Panc1 (cell line): ENCODE results near the gene TBC1D32. TPM values are rescaled to one million over a fixed set of nuclear protein-coding genes. Genes with fewer than 3 reads are reported as not detected.
"Not testable (repeated sequence)": the region's sequence is repeated elsewhere in the genome, so short reads cannot be mapped to it uniquely, and the experiment has no call there.

Source experiments
- ATAC-seq: fragments of 200-7000 bp; cut with Tn5 transposase; 2 replicates; pipeline ENCODE4 v1.9.1; 2020; ENCODE audit warnings: mild to moderate bottlenecking, moderate library complexity
- BruUV-seq: library from RNA; stranded (reverse); fragments of 400-500 nt; replicated peaks from 2 replicates; lab custom pipeline; 2021; lab: Mats Ljungman, UMichigan
- CTCF ChIA-PET: fragments of 300-600 bp; sonication (Branson Sonifier 250); formaldehyde crosslinking; loops from one replicate; lab custom pipeline; 2022; ENCODE audit warnings: antibody characterized with exemption; lab: Charles Lee
- POLR2A ChIA-PET: fragments of 300-600 bp; sonication (Branson Sonifier 250); formaldehyde crosslinking; loops from one replicate; lab custom pipeline; 2022; ENCODE audit warnings: antibody characterized with exemption; lab: Charles Lee
- DNase-seq: peaks from one replicate; pipeline ENCODE4 v3.0.0-alpha.2; 2010; ENCODE audit warnings: low read depth, low spot score
- H3K27ac ChIP-seq: 2 replicates; pipeline ENCODE4 v1.5.1; 2011; ENCODE audit warnings: mild to moderate bottlenecking, low read length, inconsistent platforms
- H3K27me3 ChIP-seq: fragments of 200-500 bp; sonication (Bioruptor generic); 2 replicates; pipeline ENCODE4 v1.6.0; 2014; ENCODE audit warnings: low read length, inconsistent platforms; ENCODE audit not compliant: control insufficient read depth, insufficient read depth
- H3K36me3 ChIP-seq: fragments of 200-500 bp; sonication (Bioruptor generic); 2 replicates; pipeline ENCODE4 v1.5.1; 2014; ENCODE audit warnings: inconsistent platforms, mild to moderate bottlenecking, low read length, moderate library complexity; ENCODE audit not compliant: control insufficient read depth, insufficient read depth
- H3K4me1 ChIP-seq: 2 replicates; pipeline ENCODE4 v1.5.1; 2011; ENCODE audit warnings: inconsistent platforms, mild to moderate bottlenecking, low read length, moderate library complexity; ENCODE audit not compliant: control insufficient read depth, insufficient read depth
- H3K4me3 ChIP-seq, 2 experiments: 2 replicates each; pipeline ENCODE4 v1.5.1; 2011 to 2012; ENCODE audit warnings: low read depth in 2 of 2, low read length in 2 of 2, mild to moderate bottlenecking in 2 of 2, inconsistent platforms in 1 of 2, moderate library complexity in 1 of 2
- H3K9me3 ChIP-seq: fragments of 200-500 bp; sonication (Bioruptor generic); 2 replicates; pipeline ENCODE4 v1.5.1; 2014; ENCODE audit warnings: low read depth, mild to moderate bottlenecking, inconsistent platforms, low read length, moderate library complexity; ENCODE audit not compliant: control insufficient read depth, insufficient read depth
- POLR2AphosphoS5 ChIP-seq: IDR thresholded peaks from 2 replicates; pipeline ENCODE4 v1.6.1; 2012; ENCODE audit warnings: mild to moderate bottlenecking, low read depth, low read length, moderate library complexity
- SIN3A ChIP-seq: IDR thresholded peaks from 2 replicates; pipeline ENCODE4 v1.6.1; 2012; ENCODE audit warnings: low read depth, mild to moderate bottlenecking, low read length, moderate library complexity, borderline replicate concordance; ENCODE audit not compliant: insufficient read depth
- TCF7L2 ChIP-seq: IDR thresholded peaks from 2 replicates; pipeline ENCODE4 v1.6.1; 2011; ENCODE audit warnings: mild to moderate bottlenecking, low read depth, low read length, inconsistent platforms
- in situ Hi-C: cut with HindIII; loops from 2 replicates; pipeline ENCODE4 v1.10.0; 2016; ENCODE audit warnings: low sequenced_read_pairs, low pct_unique_long_range_greater_than_20kb
- intact Hi-C: fragments of 100-400 bp; cut with micrococcal nuclease; formaldehyde crosslinking; loops from one replicate; pipeline ENCODE4 v1.10.0; 2022; ENCODE audit not compliant: unreplicated experiment
- total RNA-seq: library from RNA; stranded (reverse); gene quantifications from one replicate; pipeline ENCODE4 v1.2.1, GENCODE V29; 2021; ENCODE audit not compliant: unreplicated experiment
- TF ChIP-seq, protein P1 (sequence below), 2 experiments: IDR thresholded peaks; 2 replicates each; pipeline ENCODE4 v1.6.1; 2011 to 2012; ENCODE audit warnings: low read depth in 2 of 2, control low read depth in 1 of 2, low read length in 1 of 2, mild to moderate bottlenecking in 1 of 2, moderate library complexity in 1 of 2; ENCODE audit not compliant: insufficient read depth in 1 of 2
- TF ChIP-seq, protein P2 (sequence below): fragments of 450-650 bp; IDR thresholded peaks from 2 replicates; pipeline ENCODE4 v1.5.1; 2017; ENCODE audit warnings: mild to moderate bottlenecking

Gene TBC1D32
- total RNA-seq, 1 experiment from 2014 or later, result 15.8 TPM

DNA sequence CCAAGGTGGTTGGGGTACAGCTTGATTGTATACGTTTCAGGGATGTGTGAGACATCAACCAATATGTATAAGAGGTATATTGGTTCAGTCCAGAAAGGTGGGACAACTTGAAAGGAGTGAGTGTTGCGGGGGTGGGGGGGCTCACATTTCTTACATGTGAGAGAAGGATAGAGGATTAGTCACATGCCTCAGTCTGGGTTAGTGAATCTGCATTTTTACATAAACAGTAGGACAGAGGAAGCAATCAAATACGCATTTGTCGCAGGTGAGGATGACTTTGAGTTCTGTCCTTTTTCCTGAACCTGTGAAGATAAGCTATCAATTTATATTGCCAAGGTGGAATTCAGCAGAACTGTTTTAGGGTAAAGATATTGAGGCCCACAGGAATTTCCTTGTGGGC lies 42.1 kb upstream of the TBC1D32 start:
- no peak overlapping the region for H3K4me3 ChIP-seq
- POLR2A ChIA-PET, result no interaction called here
- H3K36me3 ChIP-seq, result no peaks in the 10 kb centered on the region
- CTCF ChIA-PET, result interaction anchor here (0.6 kb wide), 2 partner anchors 632 to 1488 kb away, joined by 3 to 4 read pairs; no protein-coding TSS in a partner anchor
- no peaks in the 10 kb centered on the region for H3K27me3 ChIP-seq
- no peak overlapping the region for H3K27ac ChIP-seq
- H3K9me3 ChIP-seq, result no peaks in the 10 kb centered on the region
- no peaks in the 10 kb centered on the region for H3K4me1 ChIP-seq
- BruUV-seq, result no TSS peak
- intact Hi-C loops (no loop called here), in situ Hi-C loops (no loop called here)
- no peak for ATAC-seq
- TF ChIP-seq TCF7L2 (no peak), POLR2AphosphoS5 (no peak), SIN3A (no peak)
- TF ChIP-seq, protein P1, sequence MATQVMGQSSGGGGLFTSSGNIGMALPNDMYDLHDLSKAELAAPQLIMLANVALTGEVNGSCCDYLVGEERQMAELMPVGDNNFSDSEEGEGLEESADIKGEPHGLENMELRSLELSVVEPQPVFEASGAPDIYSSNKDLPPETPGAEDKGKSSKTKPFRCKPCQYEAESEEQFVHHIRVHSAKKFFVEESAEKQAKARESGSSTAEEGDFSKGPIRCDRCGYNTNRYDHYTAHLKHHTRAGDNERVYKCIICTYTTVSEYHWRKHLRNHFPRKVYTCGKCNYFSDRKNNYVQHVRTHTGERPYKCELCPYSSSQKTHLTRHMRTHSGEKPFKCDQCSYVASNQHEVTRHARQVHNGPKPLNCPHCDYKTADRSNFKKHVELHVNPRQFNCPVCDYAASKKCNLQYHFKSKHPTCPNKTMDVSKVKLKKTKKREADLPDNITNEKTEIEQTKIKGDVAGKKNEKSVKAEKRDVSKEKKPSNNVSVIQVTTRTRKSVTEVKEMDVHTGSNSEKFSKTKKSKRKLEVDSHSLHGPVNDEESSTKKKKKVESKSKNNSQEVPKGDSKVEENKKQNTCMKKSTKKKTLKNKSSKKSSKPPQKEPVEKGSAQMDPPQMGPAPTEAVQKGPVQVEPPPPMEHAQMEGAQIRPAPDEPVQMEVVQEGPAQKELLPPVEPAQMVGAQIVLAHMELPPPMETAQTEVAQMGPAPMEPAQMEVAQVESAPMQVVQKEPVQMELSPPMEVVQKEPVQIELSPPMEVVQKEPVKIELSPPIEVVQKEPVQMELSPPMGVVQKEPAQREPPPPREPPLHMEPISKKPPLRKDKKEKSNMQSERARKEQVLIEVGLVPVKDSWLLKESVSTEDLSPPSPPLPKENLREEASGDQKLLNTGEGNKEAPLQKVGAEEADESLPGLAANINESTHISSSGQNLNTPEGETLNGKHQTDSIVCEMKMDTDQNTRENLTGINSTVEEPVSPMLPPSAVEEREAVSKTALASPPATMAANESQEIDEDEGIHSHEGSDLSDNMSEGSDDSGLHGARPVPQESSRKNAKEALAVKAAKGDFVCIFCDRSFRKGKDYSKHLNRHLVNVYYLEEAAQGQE (IDR thresholded peaks at IDR 0.05; ENCODE audit: insufficient read depth in 1 of 2, low read depth in 2 of 2, low read length in 1 of 2), result no peak
- TF ChIP-seq, protein P2, sequence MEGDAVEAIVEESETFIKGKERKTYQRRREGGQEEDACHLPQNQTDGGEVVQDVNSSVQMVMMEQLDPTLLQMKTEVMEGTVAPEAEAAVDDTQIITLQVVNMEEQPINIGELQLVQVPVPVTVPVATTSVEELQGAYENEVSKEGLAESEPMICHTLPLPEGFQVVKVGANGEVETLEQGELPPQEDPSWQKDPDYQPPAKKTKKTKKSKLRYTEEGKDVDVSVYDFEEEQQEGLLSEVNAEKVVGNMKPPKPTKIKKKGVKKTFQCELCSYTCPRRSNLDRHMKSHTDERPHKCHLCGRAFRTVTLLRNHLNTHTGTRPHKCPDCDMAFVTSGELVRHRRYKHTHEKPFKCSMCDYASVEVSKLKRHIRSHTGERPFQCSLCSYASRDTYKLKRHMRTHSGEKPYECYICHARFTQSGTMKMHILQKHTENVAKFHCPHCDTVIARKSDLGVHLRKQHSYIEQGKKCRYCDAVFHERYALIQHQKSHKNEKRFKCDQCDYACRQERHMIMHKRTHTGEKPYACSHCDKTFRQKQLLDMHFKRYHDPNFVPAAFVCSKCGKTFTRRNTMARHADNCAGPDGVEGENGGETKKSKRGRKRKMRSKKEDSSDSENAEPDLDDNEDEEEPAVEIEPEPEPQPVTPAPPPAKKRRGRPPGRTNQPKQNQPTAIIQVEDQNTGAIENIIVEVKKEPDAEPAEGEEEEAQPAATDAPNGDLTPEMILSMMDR, result no peak
- no peak for DNase-seq

DNA sequence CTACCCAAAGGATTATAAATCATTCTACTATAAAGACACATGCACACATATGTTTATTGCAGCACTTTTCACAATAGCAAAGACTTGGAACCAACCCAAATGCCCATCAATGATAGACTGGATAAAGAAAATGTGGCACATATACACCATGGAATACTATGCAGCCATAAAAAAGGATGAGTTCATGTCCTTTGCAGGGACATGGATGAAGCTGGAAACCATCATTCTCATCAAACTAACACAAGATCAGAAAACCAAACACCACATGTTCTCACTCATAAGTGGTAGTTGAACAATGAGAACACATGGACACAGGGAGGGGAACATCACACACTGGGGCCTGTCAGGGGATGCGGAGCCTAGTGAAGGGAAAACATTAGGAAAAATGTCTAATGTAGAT lies 39.9 kb upstream of the TBC1D32 start:
- POLR2A ChIA-PET, H3K9me3 ChIP-seq, BruUV-seq, CTCF ChIA-PET, H3K36me3 ChIP-seq, ATAC-seq, in situ Hi-C loops, H3K4me1 ChIP-seq, H3K4me3 ChIP-seq, H3K27ac ChIP-seq, DNase-seq, intact Hi-C loops, H3K27me3 ChIP-seq: not testable (repeated sequence)

DNA sequence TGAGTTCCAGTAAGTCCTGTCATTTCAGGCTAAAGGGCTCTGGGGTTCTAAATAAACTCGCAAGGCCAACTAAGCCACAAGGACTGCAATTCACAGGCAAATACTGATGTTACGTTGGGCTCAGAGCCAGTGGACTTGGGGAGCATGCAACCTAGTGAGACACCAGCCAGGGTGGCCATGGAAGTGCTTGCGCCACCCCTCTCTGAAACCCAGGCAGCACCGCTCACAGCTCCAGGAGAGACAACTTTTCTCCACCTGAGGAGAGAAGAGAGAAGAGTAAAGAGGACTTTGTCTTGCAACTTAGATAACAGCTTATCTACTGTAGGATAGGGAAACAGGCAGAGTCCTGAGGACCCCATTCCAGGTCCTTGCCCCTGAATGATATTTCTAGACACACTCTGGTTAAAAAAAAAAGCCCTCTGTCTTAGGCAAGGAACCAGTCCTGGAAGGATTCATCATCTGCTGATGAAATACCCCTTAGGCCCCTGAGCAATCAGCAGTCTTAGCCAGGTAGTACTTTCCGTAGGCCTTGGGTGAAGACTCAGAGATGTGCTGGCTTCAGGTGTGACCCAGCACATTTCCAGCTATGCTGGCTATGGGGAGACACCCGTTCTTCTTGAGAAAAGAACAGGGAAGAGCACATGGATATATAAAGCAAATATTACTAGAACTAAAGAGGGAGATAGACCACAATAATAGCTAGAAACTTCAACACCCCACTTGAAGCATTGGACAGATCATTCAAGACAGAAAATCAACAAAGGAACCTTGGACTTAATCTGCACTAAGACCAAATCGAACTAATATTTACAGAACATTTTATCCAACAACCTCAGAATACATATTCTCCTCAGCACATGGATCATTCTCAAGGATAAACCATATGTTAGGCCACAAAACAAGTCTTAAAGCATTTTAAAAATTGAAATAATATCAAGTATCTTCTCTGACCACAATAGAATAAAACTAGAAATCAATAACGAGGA lies 31.5 kb upstream of the TBC1D32 start:
- POLR2A ChIA-PET, result no interaction called here
- ATAC-seq (no peak), DNase-seq (no peak)
- no peak overlapping the region for H3K27ac ChIP-seq
- BruUV-seq, result no TSS peak
- no peaks in the 10 kb centered on the region for H3K9me3 ChIP-seq
- no peak for TF ChIP-seq TCF7L2
- TF ChIP-seq, protein P2, result no peak
- no peak for TF ChIP-seq POLR2AphosphoS5
- TF ChIP-seq, protein P1 (IDR thresholded peaks at IDR 0.05; ENCODE audit: insufficient read depth in 1 of 2, low read depth in 2 of 2, low read length in 1 of 2), result no peak
- intact Hi-C loops (no loop called here), in situ Hi-C loops (no loop called here)
- no peaks in the 10 kb centered on the region for H3K4me1 ChIP-seq
- H3K4me3 ChIP-seq, result no peak overlapping the region
- no peaks in the 10 kb centered on the region for H3K27me3 ChIP-seq
- no peaks in the 10 kb centered on the region for H3K36me3 ChIP-seq
- CTCF ChIA-PET, result no interaction called here
